Ovary (tissue), 9 donors: ENCODE results near the gene KRT78. TPM values are rescaled to one million over a fixed set of nuclear protein-coding genes. Genes with fewer than 3 reads are reported as not detected.

ENCODE experiments used
- DNase-seq, 5 donors: peaks; one replicate each; pipeline ENCODE4 v3.0.0-alpha.2; 2019 to 2020
- H3K27ac ChIP-seq, 2 donors: fragments of 200-600 bp; one replicate each; pipeline versions ENCODE4 v1.5.1 to v1.8.0; 2019 to 2022
- H3K27me3 ChIP-seq: fragments of 200-600 bp; one replicate; pipeline ENCODE4 v1.8.0; 2022
- H3K36me3 ChIP-seq: fragments of 200-600 bp; sonication (generic); one replicate; pipeline ENCODE4 v1.5.1; 2019
- H3K4me1 ChIP-seq: one replicate; pipeline ENCODE4 v1.8.1; 2013; ENCODE audit warnings: mild to moderate bottlenecking, moderate library complexity; ENCODE audit not compliant: insufficient read depth
- H3K4me3 ChIP-seq: fragments of 200-600 bp; sonication (generic); one replicate; pipeline ENCODE4 v1.5.1; 2017
- H3K9me3 ChIP-seq, 2 donors: fragments of 200-600 bp in 1 of 2; sonication (generic) in 1 of 2; one replicate each; pipeline versions ENCODE4 v1.5.1 to v1.8.1; 2013 to 2019; ENCODE audit warnings: mild to moderate bottlenecking in 1 of 2, moderate library complexity in 1 of 2
- CTCF ChIP-seq, 3 donors: fragments of 450-650 bp in 2 of 3; fragments of 200-600 bp in 1 of 3; IDR thresholded peaks; one replicate each; pipeline versions ENCODE4 v1.5.1 to v1.8.0; 2016 to 2022; ENCODE audit warnings: antibody characterized with exemption in 3 of 3, mild to moderate bottlenecking in 1 of 3
- EP300 ChIP-seq: sonication (generic); formaldehyde crosslinking; IDR thresholded peaks from one replicate; pipeline ENCODE4 v1.6.1; 2017; ENCODE audit warnings: antibody characterized with exemption
- POLR2A ChIP-seq: fragments of 450-650 bp; IDR thresholded peaks from one replicate; pipeline ENCODE4 v1.6.1; 2017; ENCODE audit warnings: antibody characterized with exemption, mild to moderate bottlenecking, moderate library complexity
- WGBS, 3 donors: extraction: QIAGEN DNeasy Blood & Tissue Kit in 1 of 3; methylation state at CpG; one replicate each; pipeline versions ENCODE4 v1.1.5 to v1.1.7; 2013 to 2017; 5-methylcytosine and 5-hydroxymethylcytosine counted together
- intact Hi-C, 4 donors: fragments of 100-400 bp; cut with DNase I; formaldehyde crosslinking; loops; one replicate each; pipeline versions ENCODE4 v1.11.0 to v1.15.1; 2022 to 2023
- polyA plus RNA-seq, 2 donors: library from polyadenylated mRNA; stranded (reverse); fragments of 200-250 nt in 1 of 2; fragments of 350-450 nt in 1 of 2; fragmentation: Illumina TruSeq in 1 of 2; extraction: RNeasy Lipid Tissue Mini Kit (QIAGEN cat#74804) in 1 of 2; gene quantifications; one replicate each; pipeline ENCODE4 v1.2.3, GENCODE V29; 2013 to 2014
- total RNA-seq, 7 donors: library from RNA; depleted of rRNA in 2 of 7; stranded (reverse); fragments of >200 nt in 2 of 7; fragmentation: NEBNext Ultra II Directional in 3 of 7; extraction: Animal tissue kit (Norgen Biotek cat#: 25700) in 3 of 7; gene quantifications; one replicate each; pipeline versions ENCODE4 v1.1.0 to v1.2.4, GENCODE V29; 2016 to 2023
- donor health status: DM: no; HTN: no; CAD: no; lungs with moderate emphysema.
- donor health status: DM: no; HTN: no; CAD: no.
- donor health status: Bipolar disorder and iron deficiency.
- donor health status: DM: yes; HTN: yes; CAD: no.
- donor health status: DM: no; HTN: no; CAD: no.
- donor health status: DM: yes; HTN: yes; CAD: no.

Gene KRT78
- total and polyA plus RNA-seq, 9 donors = 0.46 TPM; not detected in 8

- no peak overlapping the region for H3K27ac ChIP-seq
- no peaks in the 10 kb centered on the region for H3K27me3 ChIP-seq
- H3K4me3 ChIP-seq = no peak overlapping the region
- no peaks in the 10 kb centered on the region for H3K9me3 ChIP-seq
- intact Hi-C loops = no loop called here
- 89 to 93% (median 91%) methylated on average over 20 of the region's 20 CpGs for WGBS, 3 donors
- DNase-seq = no peak
- TF ChIP-seq EP300 = no peak
- TF ChIP-seq POLR2A = no peak
- TF ChIP-seq CTCF (IDR thresholded peaks at IDR 0.05) = no peak
- H3K36me3 ChIP-seq = no peaks in the 10 kb centered on the region
- no peaks in the 10 kb centered on the region for H3K4me1 ChIP-seq
Measured at GRCh38 chr12:52832985-52833905, 15.5 kb downstream of the KRT78 start.

- 68 to 77% (median 77%) methylated on average over 3 of the region's 3 CpGs for WGBS, 3 donors
- Histone ChIP-seq H3K4me1 (no peaks in the 10 kb centered on the region), H3K36me3 (no peaks in the 10 kb centered on the region), H3K27ac (no peak overlapping the region), H3K27me3 (no peaks in the 10 kb centered on the region), H3K4me3 (no peak overlapping the region), H3K9me3 (no peaks in the 10 kb centered on the region)
- DNase-seq = no peak
- TF ChIP-seq POLR2A (no peak), EP300 (no peak), CTCF (IDR thresholded peaks at IDR 0.05) (no peak)
- intact Hi-C loops = no loop called here
Measured at GRCh38 chr12:52832451-52832850, 16.3 kb downstream of the KRT78 start.

- intact Hi-C loops = no loop called here
- H3K4me3 ChIP-seq = no peak overlapping the region
- H3K27me3 ChIP-seq = no peaks in the 10 kb centered on the region
- H3K36me3 ChIP-seq = no peaks in the 10 kb centered on the region
- no peaks in the 10 kb centered on the region for H3K4me1 ChIP-seq
- H3K27ac ChIP-seq = no peak overlapping the region
- TF ChIP-seq POLR2A (no peak), CTCF (IDR thresholded peaks at IDR 0.05) (no peak), EP300 (no peak)
- 55 to 62% (median 61%) methylated on average over 7 of the region's 7 CpGs for WGBS, 3 donors
- no peaks in the 10 kb centered on the region for H3K9me3 ChIP-seq
- DNase-seq = no peak
Measured at GRCh38 chr12:52831251-52831650, 17.5 kb downstream of the KRT78 start.

GRCh38 chr12:52829986-52830770 lies 18.6 kb downstream of the KRT78 start:
- Histone ChIP-seq H3K9me3 (no peaks in the 10 kb centered on the region), H3K4me1 (no peaks in the 10 kb centered on the region), H3K4me3 (no peak overlapping the region), H3K27me3 (no peaks in the 10 kb centered on the region), H3K36me3 (no peaks in the 10 kb centered on the region), H3K27ac (no peak overlapping the region)
- TF ChIP-seq POLR2A (no peak), CTCF (IDR thresholded peaks at IDR 0.05) (no peak), EP300 (no peak)
- intact Hi-C loops = no loop called here
- no peak for DNase-seq
- 70 to 78% (median 74%) methylated on average over 8 of the region's 8 CpGs for WGBS, 3 donors
